Measurements from ENCODE around the gene JAZF1. TPM values are rescaled to one million over a fixed set of nuclear protein-coding genes. Genes with fewer than 3 reads are reported as not detected.

JAZF1 gene
- total RNA-seq, 3 donors from 2014 or later: 8.6 to 27.4 (median 10.5) TPM

GRCh38 chr7:28091190-28091589 lies 89.4 kb downstream of the JAZF1 start:
- TF ChIP-seq POLR2AphosphoS5 (IDR thresholded peaks at IDR 0.05): no peak
- no peak for TF ChIP-seq CTCF (IDR thresholded peaks at IDR 0.05)
- no peak for TF ChIP-seq POLR2A (IDR thresholded peaks at IDR 0.05)
- Histone ChIP-seq H3K27me3 (no peaks in the 10 kb centered on the region), H3K36me3 (no peaks in the 10 kb centered on the region), H3K9me3 (no peaks in the 10 kb centered on the region), H3K4me3 (no peak overlapping the region), H3K27ac (no peak overlapping the region), H3K4me1 (no peaks in the 10 kb centered on the region)
- DNase-seq (ENCODE audit: low spot score in 2 of 2): no peak
- intact Hi-C loops (cut with DNase I; ENCODE audit: low total_unique reads): no loop called here

GRCh38 chr7:28088901-28089714 lies 91.5 kb downstream of the JAZF1 start:
- Histone ChIP-seq H3K4me3 (no peak overlapping the region), H3K27ac (no peak overlapping the region), H3K27me3 (no peaks in the 10 kb centered on the region), H3K4me1 (no peaks in the 10 kb centered on the region), H3K9me3 (no peaks in the 10 kb centered on the region), H3K36me3 (no peaks in the 10 kb centered on the region)
- DNase-seq (ENCODE audit: low spot score in 2 of 2): no peak
- intact Hi-C loops (cut with DNase I; ENCODE audit: low total_unique reads): no loop called here
- TF ChIP-seq CTCF (IDR thresholded peaks at IDR 0.05): no peak
- no peak for TF ChIP-seq POLR2A (IDR thresholded peaks at IDR 0.05)
- TF ChIP-seq POLR2AphosphoS5 (IDR thresholded peaks at IDR 0.05): no peak

DNA sequence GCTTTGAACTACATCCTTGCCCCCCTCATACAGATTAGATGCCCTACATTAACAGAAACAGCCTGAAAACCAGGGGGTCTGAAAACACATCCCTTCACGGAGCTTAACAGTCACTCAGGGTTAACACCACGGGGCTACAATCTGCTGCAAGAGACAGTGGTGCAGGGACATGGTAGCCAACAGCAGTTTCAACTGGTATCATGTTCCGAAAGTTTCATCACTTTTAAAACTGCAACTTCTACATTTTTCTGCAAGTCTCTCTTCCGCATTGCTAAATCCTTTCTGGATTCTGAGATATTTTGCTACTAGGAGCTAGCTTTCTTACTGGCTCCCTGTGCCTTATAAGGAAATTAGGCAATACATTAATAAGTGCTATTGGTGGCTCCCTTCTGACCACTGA lies 92.6 kb downstream of the JAZF1 start:
- TF ChIP-seq POLR2A (IDR thresholded peaks at IDR 0.05): no peak
- no peak for TF ChIP-seq CTCF (IDR thresholded peaks at IDR 0.05)
- no peaks in the 10 kb centered on the region for H3K27me3 ChIP-seq
- no peak overlapping the region for H3K27ac ChIP-seq
- no peak overlapping the region for H3K4me3 ChIP-seq
- no peaks in the 10 kb centered on the region for H3K36me3 ChIP-seq
- intact Hi-C loops (cut with DNase I; ENCODE audit: low total_unique reads): no loop called here
- no peaks in the 10 kb centered on the region for H3K4me1 ChIP-seq
- no peak for DNase-seq (ENCODE audit: low spot score in 2 of 2)
- H3K9me3 ChIP-seq: no peaks in the 10 kb centered on the region

GRCh38 chr7:28086198-28086597 lies 94.4 kb downstream of the JAZF1 start:
- no peaks in the 10 kb centered on the region for H3K36me3 ChIP-seq
- TF ChIP-seq CTCF (IDR thresholded peaks at IDR 0.05) (no peak), POLR2A (IDR thresholded peaks at IDR 0.05) (no peak), POLR2AphosphoS5 (IDR thresholded peaks at IDR 0.05) (no peak)
- H3K4me1 ChIP-seq: no peaks in the 10 kb centered on the region
- intact Hi-C loops (cut with DNase I; ENCODE audit: low total_unique reads): no loop called here
- H3K9me3 ChIP-seq: no peaks in the 10 kb centered on the region
- no peak for DNase-seq (ENCODE audit: low spot score in 2 of 2)
- no peaks in the 10 kb centered on the region for H3K27me3 ChIP-seq
- H3K4me3 ChIP-seq: no peak overlapping the region
- no peak overlapping the region for H3K27ac ChIP-seq

All from breast epithelium (tissue), 4 donors.